CD4-positive, alpha-beta T cell (primary cell): ENCODE data around the gene TMEM51. TPM values are rescaled to one million over a fixed set of nuclear protein-coding genes. Genes with fewer than 3 reads are reported as not detected.

Experiments used
- ATAC-seq: fragments of 200-7000 bp; cut with Tn5 transposase; one replicate; pipeline ENCODE4 v1.10.0; 2022; ENCODE audit warnings: mild to moderate bottlenecking; ENCODE audit not compliant: poor library complexity
- CTCF ChIA-PET: fragments of 350-600 bp; sonication (Branson Sonifier 250); formaldehyde crosslinking; loops from one replicate; lab custom pipeline; 2021; ENCODE audit warnings: antibody characterized with exemption, inconsistent platforms; lab: Charles Lee
- POLR2A ChIA-PET: fragments of 350-600 bp; sonication (Branson Sonifier 250); formaldehyde crosslinking; loops from one replicate; lab custom pipeline; 2021; ENCODE audit warnings: antibody characterized with exemption, inconsistent platforms; lab: Charles Lee
- DNase-seq, 14 experiments: peaks; one replicate each; pipeline ENCODE4 v3.0.0-alpha.2; 2013 to 2020; ENCODE audit warnings: mixed read lengths in 2 of 14
- H3K27ac ChIP-seq, 2 donors: one replicate each; pipeline versions ENCODE4 v1.5.1 to v1.7.0; 2013; ENCODE audit warnings: low read length in 2 of 2, low read depth in 1 of 2, mild to moderate bottlenecking in 1 of 2
- H3K27me3 ChIP-seq, 2 experiments: 1 replicate in 1 of 2; 2 replicates in 1 of 2; pipeline versions ENCODE4 v1.6.1 to v1.7.0; 2013; ENCODE audit warnings: low read length in 2 of 2, control low read depth in 1 of 2, mild to moderate bottlenecking in 1 of 2, moderate library complexity in 1 of 2; ENCODE audit not compliant: insufficient read depth in 2 of 2, control insufficient read depth in 1 of 2
- H3K36me3 ChIP-seq: one replicate; pipeline ENCODE4 v1.6.1; 2013; ENCODE audit warnings: low read length, control low read depth; ENCODE audit not compliant: insufficient read depth
- H3K4me1 ChIP-seq: one replicate; pipeline ENCODE4 v1.6.1; 2013; ENCODE audit warnings: low read length, control low read depth; ENCODE audit not compliant: insufficient read depth
- H3K4me3 ChIP-seq: one replicate; pipeline ENCODE4 v1.5.1; 2013; ENCODE audit warnings: mild to moderate bottlenecking, low read length, moderate library complexity
- H3K9me3 ChIP-seq, 2 experiments: 1 replicate in 1 of 2; 2 replicates in 1 of 2; pipeline versions ENCODE4 v1.6.1 to v1.7.0; 2013; ENCODE audit warnings: low read length in 2 of 2, mild to moderate bottlenecking in 2 of 2, control low read depth in 1 of 2, moderate library complexity in 1 of 2; ENCODE audit not compliant: control insufficient read depth in 1 of 2, insufficient read depth in 1 of 2
- H3K27ac Mint-ChIP-seq: one replicate; pipeline ENCODE4 v1.8.0; 2020; ENCODE audit warnings: mixed read lengths
- H3K27me3 Mint-ChIP-seq: one replicate; pipeline ENCODE4 v1.8.0; 2021; ENCODE audit warnings: mixed read lengths
- H3K36me3 Mint-ChIP-seq: one replicate; pipeline ENCODE4 v1.8.0; 2021; ENCODE audit warnings: low read depth, mixed read lengths
- H3K4me1 Mint-ChIP-seq: one replicate; pipeline ENCODE4 v1.8.0; 2021; ENCODE audit warnings: low read depth, mixed read lengths
- H3K4me3 Mint-ChIP-seq: one replicate; pipeline ENCODE4 v1.8.0; 2020; ENCODE audit warnings: mild to moderate bottlenecking, mixed read lengths
- H3K9me3 Mint-ChIP-seq: one replicate; pipeline ENCODE4 v1.8.0; 2020; ENCODE audit warnings: mixed read lengths
- CTCF ChIP-seq: fragments of 200-600 bp; IDR thresholded peaks from one replicate; pipeline ENCODE4 v1.8.0; 2022; ENCODE audit warnings: antibody characterized with exemption, mild to moderate bottlenecking
- intact Hi-C, 2 experiments: fragments of 100-400 bp; cut with DNase I in 1 of 2; cut with micrococcal nuclease in 1 of 2; formaldehyde crosslinking; loops; one replicate each; pipeline versions ENCODE4 v1.15.1 to v1.9.0; 2023 to 2025; cut with DNase I, micrococcal nuclease
- total RNA-seq, 174 experiments: library from RNA in 2 of 174; stranded (reverse) in 2 of 174; gene quantifications; one replicate each; pipeline ENCODE4 v1.2.3 and lab custom pipeline; 2021 to 2026

Gene TMEM51
- total RNA-seq, 2 experiments from 2014 or later, result not detected

GRCh38 chr1:15201849-15202551 lies 48.5 kb downstream of the TMEM51 start:
- TF ChIP-seq CTCF, result no peak
- Histone ChIP-seq H3K27ac (no peak overlapping the region), H3K36me3 (no peaks in the 10 kb centered on the region), H3K9me3 (no peaks in the 10 kb centered on the region), H3K4me1 (no peaks in the 10 kb centered on the region), H3K4me3 (no peak overlapping the region), H3K27me3 (no peaks in the 10 kb centered on the region)
- intact Hi-C loops, result no loop called here
- no peak overlapping the region for H3K4me3 Mint-ChIP-seq
- POLR2A ChIA-PET, result no interaction called here
- H3K36me3 Mint-ChIP-seq, result no peaks in the 10 kb centered on the region
- CTCF ChIA-PET, result no interaction called here
- no peaks in the 10 kb centered on the region for H3K9me3 Mint-ChIP-seq
- no peak for DNase-seq
- no peak for ATAC-seq
- no peaks in the 10 kb centered on the region for H3K27me3 Mint-ChIP-seq
- no peaks in the 10 kb centered on the region for H3K4me1 Mint-ChIP-seq
- H3K27ac Mint-ChIP-seq, result no peak overlapping the region

GRCh38 chr1:15204931-15205330 lies 51.4 kb downstream of the TMEM51 start:
- Mint-ChIP-seq H3K4me1 (no peaks in the 10 kb centered on the region), H3K36me3 (no peaks in the 10 kb centered on the region), H3K27ac (no peak overlapping the region), H3K27me3 (peaks cover 9% of the 10 kb centered on the region), H3K4me3 (no peak overlapping the region), H3K9me3 (no peaks in the 10 kb centered on the region)
- H3K27ac ChIP-seq, result no peak overlapping the region
- H3K9me3 ChIP-seq, result no peaks in the 10 kb centered on the region
- ChIA-PET CTCF (no interaction called here), POLR2A (no interaction called here)
- no peak overlapping the region for H3K4me3 ChIP-seq
- ATAC-seq (no peak), DNase-seq (no peak)
- no peaks in the 10 kb centered on the region for H3K36me3 ChIP-seq
- no peaks in the 10 kb centered on the region for H3K4me1 ChIP-seq
- H3K27me3 ChIP-seq, result no peaks in the 10 kb centered on the region
- intact Hi-C loops, result no loop called here
- TF ChIP-seq CTCF, result no peak

- intact Hi-C loops, result no loop called here
- ChIA-PET POLR2A (no interaction called here), CTCF (no interaction called here)
- Mint-ChIP-seq H3K27ac (no peak overlapping the region), H3K9me3 (no peaks in the 10 kb centered on the region), H3K36me3 (no peaks in the 10 kb centered on the region), H3K4me3 (no peak overlapping the region), H3K4me1 (no peaks in the 10 kb centered on the region), H3K27me3 (peaks cover 15% of the 10 kb centered on the region)
- DNase-seq (no peak), ATAC-seq (no peak)
- peaks cover 0 to 2% of the 10 kb centered on the region in 2 experiments for H3K27me3 ChIP-seq
- TF ChIP-seq CTCF, result no peak
- H3K4me3 ChIP-seq, result no peak overlapping the region
- no peaks in the 10 kb centered on the region for H3K9me3 ChIP-seq
- no peaks in the 10 kb centered on the region for H3K36me3 ChIP-seq
- no peaks in the 10 kb centered on the region for H3K4me1 ChIP-seq
- no peak overlapping the region for H3K27ac ChIP-seq
Measured at GRCh38 chr1:15205586-15206346, 52.2 kb downstream of the TMEM51 start.
